BLaER1 (cell line): Measurements from ENCODE around the gene KIRREL3.

Experiments
- H3K27ac ChIP-seq: shearing (Covaris generic); formaldehyde crosslinking; 2 replicates; pipeline ENCODE4 v1.8.1; 2022
- H3K27me3 ChIP-seq: shearing (Covaris generic); formaldehyde crosslinking; 2 replicates; pipeline ENCODE4 v1.8.1; 2022
- H3K36me3 ChIP-seq: shearing (Covaris generic); formaldehyde crosslinking; 2 replicates; pipeline ENCODE4 v1.8.1; 2022
- H3K4me1 ChIP-seq: shearing (Covaris generic); formaldehyde crosslinking; 2 replicates; pipeline ENCODE4 v1.8.1; 2022
- H3K4me2 ChIP-seq: shearing (Covaris generic); formaldehyde crosslinking; 2 replicates; pipeline ENCODE4 v1.8.1; 2022
- H3K4me3 ChIP-seq: shearing (Covaris generic); formaldehyde crosslinking; 2 replicates; pipeline ENCODE4 v1.8.1; 2022
- H3K9ac ChIP-seq: shearing (Covaris generic); formaldehyde crosslinking; 2 replicates; pipeline ENCODE4 v1.8.1; 2022
- H3K9me3 ChIP-seq: shearing (Covaris generic); formaldehyde crosslinking; 2 replicates; pipeline ENCODE4 v1.8.1; 2022
- H4K20me1 ChIP-seq: shearing (Covaris generic); formaldehyde crosslinking; 2 replicates; pipeline ENCODE4 v1.8.1; 2022
- Cebpa-rat ChIP-seq: shearing (Covaris generic); IDR thresholded peaks from 2 replicates; pipeline ENCODE4 v1.8.1; 2022

KIRREL3 gene

DNA sequence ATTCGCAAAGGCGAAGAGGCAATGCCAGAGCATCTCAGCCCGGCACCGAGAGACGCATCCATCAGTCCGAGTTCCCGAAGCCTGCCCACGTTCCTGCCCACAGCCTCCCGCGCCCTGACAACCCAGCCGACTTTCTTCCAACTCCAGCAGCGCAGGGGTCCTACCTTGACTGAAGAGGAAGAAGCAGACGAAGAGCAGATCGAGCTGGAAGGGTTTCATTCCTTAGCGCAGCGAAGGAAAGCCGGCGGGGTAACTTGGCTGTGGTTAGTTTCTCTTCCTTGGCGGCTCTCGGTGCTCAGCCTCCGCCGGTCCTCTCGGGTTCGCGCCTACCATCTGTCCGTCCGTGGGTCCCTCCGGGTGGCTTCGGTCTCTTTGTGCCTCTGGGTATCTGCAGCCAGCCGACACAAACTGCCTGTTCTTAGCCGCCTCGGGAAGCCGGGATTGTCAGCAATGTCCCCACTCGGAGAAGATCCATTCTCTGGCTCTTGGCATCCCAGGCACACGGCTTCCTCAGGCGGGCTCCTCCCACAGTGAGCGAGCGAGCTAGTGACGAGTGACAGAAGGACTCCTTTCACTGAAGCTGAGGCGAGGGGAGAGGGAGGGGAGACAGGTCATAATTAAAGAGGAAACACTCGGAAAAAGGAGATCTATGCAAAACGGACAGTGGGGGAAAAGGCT lies at the start of gene KIRREL3:
KIRREL3 (minus strand) TSS at position 480 of the 678 bp plus-strand sequence.
- H3K36me3 ChIP-seq: no peaks in the 10 kb centered on the region
- H3K4me2 ChIP-seq: no peak within 1 kb of the TSS
- no peaks in the 10 kb centered on the region for H3K4me1 ChIP-seq
- no peaks in the 10 kb centered on the region for H4K20me1 ChIP-seq
- H3K9me3 ChIP-seq: no peaks in the 10 kb centered on the region
- peaks cover 68% of the 10 kb centered on the region for H3K27me3 ChIP-seq
- no peak within 1 kb of the TSS for H3K9ac ChIP-seq
- H3K27ac ChIP-seq: no peak within 1 kb of the TSS
- 0 out of 2 replicates have a peak within 1 kb of the TSS, but pooled peaks have one; percentile 3 for H3K4me3 ChIP-seq
- no peak for TF ChIP-seq Cebpa-rat

DNA sequence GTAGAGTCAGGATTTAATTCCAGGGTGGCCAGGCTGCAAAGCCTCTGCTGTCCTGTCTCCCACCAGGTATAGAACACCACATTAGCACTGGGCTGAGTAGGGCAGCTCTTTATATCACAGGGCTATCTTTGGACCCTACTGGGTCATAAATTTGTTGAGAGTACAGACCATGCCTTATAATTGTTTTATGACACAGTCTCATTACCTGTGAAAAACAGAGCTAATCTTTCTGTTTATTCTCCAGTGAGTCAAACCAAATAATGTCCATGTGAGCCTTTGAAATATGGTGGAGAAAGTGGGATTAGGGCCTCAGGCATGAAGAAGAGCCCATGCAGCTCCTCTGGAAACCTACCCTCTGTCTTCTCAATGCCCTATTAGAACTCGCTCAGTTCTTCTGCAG lies 49.6 kb upstream of the KIRREL3 start:
- Histone ChIP-seq H4K20me1 (no peaks in the 10 kb centered on the region), H3K27ac (no peak overlapping the region), H3K36me3 (no peaks in the 10 kb centered on the region), H3K9ac (no peak overlapping the region), H3K4me1 (no peaks in the 10 kb centered on the region), H3K27me3 (no peaks in the 10 kb centered on the region), H3K9me3 (no peaks in the 10 kb centered on the region), H3K4me3 (no peak overlapping the region), H3K4me2 (no peak overlapping the region)
- no peak for TF ChIP-seq Cebpa-rat

DNA sequence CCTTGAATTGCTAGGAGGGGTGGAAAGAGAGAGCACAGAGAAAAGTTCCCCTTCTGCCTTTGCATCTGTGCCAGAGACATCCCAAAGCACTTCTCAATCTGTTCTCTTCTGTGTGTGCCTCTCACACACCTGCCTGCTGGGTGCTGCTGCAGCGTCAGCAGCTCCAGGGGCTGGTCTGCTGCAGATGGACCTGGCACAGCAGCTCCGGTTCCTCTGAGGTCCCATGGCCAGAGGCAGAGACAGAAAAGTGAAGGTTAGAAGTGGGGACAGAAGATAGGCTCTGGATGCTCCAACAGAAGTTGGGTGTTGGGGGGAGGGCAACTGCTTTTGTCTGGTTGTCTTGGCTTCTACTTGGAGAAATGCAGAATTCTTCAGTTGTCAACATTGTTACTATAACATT lies 48.9 kb upstream of the KIRREL3 start:
- H3K4me3 ChIP-seq: no peak overlapping the region
- no peak overlapping the region for H3K4me2 ChIP-seq
- no peaks in the 10 kb centered on the region for H3K36me3 ChIP-seq
- no peaks in the 10 kb centered on the region for H4K20me1 ChIP-seq
- TF ChIP-seq Cebpa-rat: no peak
- H3K9ac ChIP-seq: no peak overlapping the region
- H3K4me1 ChIP-seq: no peaks in the 10 kb centered on the region
- no peaks in the 10 kb centered on the region for H3K9me3 ChIP-seq
- no peaks in the 10 kb centered on the region for H3K27me3 ChIP-seq
- H3K27ac ChIP-seq: no peak overlapping the region

DNA sequence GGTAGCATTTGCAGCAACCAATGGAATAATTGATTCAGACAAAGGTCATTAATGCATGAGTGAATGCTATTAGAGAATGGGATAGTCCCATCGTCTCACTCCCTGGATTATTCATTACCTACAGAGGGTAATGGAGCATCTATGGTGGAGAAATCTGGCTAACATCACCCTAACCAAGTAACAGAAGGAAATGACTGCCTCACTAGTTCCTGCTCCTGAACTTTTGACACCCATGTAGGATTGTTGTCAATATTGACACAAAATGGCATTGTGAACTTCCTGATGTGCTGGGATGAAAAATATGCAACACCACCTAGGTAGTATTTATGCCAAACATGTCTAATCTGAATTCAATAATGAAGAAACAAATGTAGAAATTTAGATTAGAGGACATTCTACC lies 44.0 kb upstream of the KIRREL3 start:
- no peak overlapping the region for H3K4me2 ChIP-seq
- TF ChIP-seq Cebpa-rat: no peak
- no peaks in the 10 kb centered on the region for H4K20me1 ChIP-seq
- H3K4me1 ChIP-seq: no peaks in the 10 kb centered on the region
- H3K27ac ChIP-seq: no peak overlapping the region
- H3K4me3 ChIP-seq: no peak overlapping the region
- no peak overlapping the region for H3K9ac ChIP-seq
- H3K36me3 ChIP-seq: no peaks in the 10 kb centered on the region
- H3K9me3 ChIP-seq: no peaks in the 10 kb centered on the region
- H3K27me3 ChIP-seq: no peaks in the 10 kb centered on the region

DNA sequence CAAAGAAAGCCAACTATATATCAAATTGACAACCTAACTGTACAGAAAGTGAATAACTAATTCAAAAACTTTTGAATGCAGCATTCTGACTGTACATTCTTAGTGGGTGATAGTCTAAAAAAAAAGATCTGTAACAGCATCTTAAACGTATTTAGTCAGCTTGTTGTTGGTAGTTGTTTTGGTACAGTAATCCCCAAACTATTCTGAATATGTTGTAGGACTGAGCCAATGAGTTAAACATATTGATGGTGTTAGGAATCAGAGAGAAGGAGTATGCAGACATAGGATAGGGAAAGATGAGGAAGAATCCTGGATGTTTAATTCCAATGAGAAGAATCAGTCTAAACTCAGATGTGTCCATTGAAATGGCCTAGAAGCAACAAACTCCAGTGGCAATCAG lies 41.9 kb upstream of the KIRREL3 start:
- Histone ChIP-seq H3K9ac (no peak overlapping the region), H3K4me2 (no peak overlapping the region), H4K20me1 (no peaks in the 10 kb centered on the region), H3K27ac (no peak overlapping the region), H3K27me3 (no peaks in the 10 kb centered on the region), H3K4me3 (no peak overlapping the region), H3K4me1 (no peaks in the 10 kb centered on the region), H3K36me3 (no peaks in the 10 kb centered on the region), H3K9me3 (no peaks in the 10 kb centered on the region)
- no peak for TF ChIP-seq Cebpa-rat

DNA sequence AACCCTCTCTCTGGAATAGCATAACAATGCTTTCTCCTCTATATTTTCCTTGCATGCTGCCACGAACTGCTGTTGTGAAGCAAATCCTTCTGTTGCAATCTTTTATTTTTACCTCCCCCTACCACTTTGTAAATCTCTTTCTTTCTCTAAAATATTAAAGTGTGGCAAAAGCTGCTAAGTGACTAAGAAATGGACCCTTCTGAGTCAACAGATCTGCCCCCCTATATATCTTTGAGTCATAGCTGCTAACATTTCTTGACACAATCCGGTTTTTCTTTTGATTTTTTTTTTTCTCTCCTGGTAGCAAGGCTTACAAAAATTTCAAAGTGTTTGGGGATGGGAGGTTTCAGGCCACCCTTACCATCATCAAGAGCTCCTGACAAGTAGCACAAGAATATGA lies 39.0 kb upstream of the KIRREL3 start:
- no peak overlapping the region for H3K4me3 ChIP-seq
- no peak overlapping the region for H3K4me2 ChIP-seq
- H3K4me1 ChIP-seq: no peaks in the 10 kb centered on the region
- no peaks in the 10 kb centered on the region for H3K9me3 ChIP-seq
- no peak for TF ChIP-seq Cebpa-rat
- H3K9ac ChIP-seq: no peak overlapping the region
- no peaks in the 10 kb centered on the region for H4K20me1 ChIP-seq
- no peak overlapping the region for H3K27ac ChIP-seq
- no peaks in the 10 kb centered on the region for H3K36me3 ChIP-seq
- H3K27me3 ChIP-seq: no peaks in the 10 kb centered on the region

DNA sequence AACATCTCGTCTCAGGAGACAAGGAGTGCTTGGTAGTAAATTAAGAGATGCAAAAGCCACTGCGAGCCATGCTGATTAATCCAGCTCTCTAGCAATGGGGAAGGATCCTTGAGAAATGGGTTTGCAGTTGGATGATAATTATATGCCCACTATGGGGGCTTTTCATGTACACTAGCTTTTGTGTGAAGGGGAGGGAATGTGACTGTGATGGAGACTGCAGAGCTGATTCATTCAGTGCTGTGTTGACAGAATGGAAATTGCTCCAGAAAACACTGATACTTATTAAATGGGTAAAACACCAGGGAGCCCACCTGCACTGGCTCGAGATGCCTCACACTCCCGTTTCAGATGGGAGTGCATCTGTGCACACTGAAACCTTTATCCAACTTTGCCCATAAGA lies 37.0 kb upstream of the KIRREL3 start:
- Histone ChIP-seq H3K27ac (no peak overlapping the region), H3K4me3 (no peak overlapping the region), H3K9me3 (peaks cover 7% of the 10 kb centered on the region), H3K36me3 (no peaks in the 10 kb centered on the region), H3K4me2 (no peak overlapping the region), H3K4me1 (no peaks in the 10 kb centered on the region), H4K20me1 (no peaks in the 10 kb centered on the region), H3K27me3 (no peaks in the 10 kb centered on the region), H3K9ac (no peak overlapping the region)
- no peak for TF ChIP-seq Cebpa-rat

DNA sequence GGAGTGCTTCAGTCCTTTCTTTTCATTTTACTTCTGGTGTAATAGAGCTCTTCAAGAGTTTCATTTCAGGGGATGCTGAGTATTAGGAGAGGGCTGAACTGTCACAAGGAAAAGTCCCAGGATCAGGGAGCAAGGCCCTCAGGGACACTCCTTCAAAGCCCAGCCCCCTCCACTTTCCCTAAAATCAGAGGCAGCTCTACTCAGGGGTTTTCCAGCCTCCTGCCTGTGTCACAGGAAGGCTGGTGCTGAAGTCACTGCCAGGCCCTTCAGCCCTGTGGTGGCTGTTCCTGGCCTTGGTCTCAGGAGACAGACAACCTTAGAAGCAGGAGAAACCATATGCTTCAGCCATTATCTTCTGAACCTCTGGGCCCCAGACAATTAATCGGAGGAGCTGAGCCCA lies 36.4 kb upstream of the KIRREL3 start:
- Histone ChIP-seq H3K9ac (no peak overlapping the region), H3K4me3 (no peak overlapping the region), H3K27ac (no peak overlapping the region), H4K20me1 (no peaks in the 10 kb centered on the region), H3K4me1 (no peaks in the 10 kb centered on the region), H3K4me2 (no peak overlapping the region), H3K9me3 (peaks cover 9% of the 10 kb centered on the region), H3K27me3 (no peaks in the 10 kb centered on the region), H3K36me3 (no peaks in the 10 kb centered on the region)
- TF ChIP-seq Cebpa-rat: no peak

DNA sequence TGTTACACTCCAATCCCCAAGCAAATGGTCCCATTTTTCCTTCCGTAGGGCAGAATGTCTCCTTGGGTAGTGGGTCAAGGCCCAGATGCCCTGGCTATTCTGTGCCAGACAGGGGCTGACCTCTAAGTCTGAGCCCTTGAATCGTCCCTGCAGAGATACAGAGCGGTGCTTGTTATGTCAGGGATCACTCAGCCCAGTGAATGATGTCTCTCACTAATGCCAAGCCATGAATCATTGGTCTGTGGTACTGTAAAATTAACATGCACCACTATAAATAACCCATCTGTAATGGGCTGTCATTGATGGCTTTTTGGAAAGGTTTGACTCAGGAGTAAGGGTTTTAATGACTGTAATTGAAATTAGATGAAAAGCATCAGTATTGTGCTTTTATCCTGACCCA lies 35.3 kb upstream of the KIRREL3 start:
- H3K4me3 ChIP-seq: no peak overlapping the region
- H3K36me3 ChIP-seq: no peaks in the 10 kb centered on the region
- no peak overlapping the region for H3K9ac ChIP-seq
- no peaks in the 10 kb centered on the region for H3K27me3 ChIP-seq
- no peaks in the 10 kb centered on the region for H4K20me1 ChIP-seq
- no peak for TF ChIP-seq Cebpa-rat
- H3K4me2 ChIP-seq: no peak overlapping the region
- peaks cover 9% of the 10 kb centered on the region for H3K9me3 ChIP-seq
- no peaks in the 10 kb centered on the region for H3K4me1 ChIP-seq
- H3K27ac ChIP-seq: no peak overlapping the region

DNA sequence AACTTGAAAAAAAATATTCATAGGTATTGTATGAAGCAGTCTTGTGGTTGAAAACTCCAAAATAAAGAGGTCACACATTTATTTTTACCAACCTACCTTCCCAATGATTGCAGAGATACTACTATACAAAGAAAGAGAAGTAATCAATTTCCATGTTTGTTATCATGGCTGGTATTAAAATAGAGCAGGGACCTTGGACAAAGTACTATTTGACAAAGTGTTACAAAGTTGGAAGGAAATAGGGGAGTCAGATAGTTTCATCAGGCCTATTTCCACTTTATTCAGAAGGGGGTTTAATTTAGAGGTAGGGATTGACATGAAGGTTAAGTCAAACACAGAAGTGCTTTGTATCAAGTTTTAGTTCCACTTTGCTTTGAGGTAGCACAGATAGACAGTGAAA lies 34.4 kb upstream of the KIRREL3 start:
- H3K9me3 ChIP-seq: peaks cover 9% of the 10 kb centered on the region
- H3K27me3 ChIP-seq: no peaks in the 10 kb centered on the region
- H4K20me1 ChIP-seq: no peaks in the 10 kb centered on the region
- H3K36me3 ChIP-seq: no peaks in the 10 kb centered on the region
- H3K4me1 ChIP-seq: no peaks in the 10 kb centered on the region
- H3K27ac ChIP-seq: no peak overlapping the region
- no peak overlapping the region for H3K9ac ChIP-seq
- no peak for TF ChIP-seq Cebpa-rat
- no peak overlapping the region for H3K4me3 ChIP-seq
- H3K4me2 ChIP-seq: no peak overlapping the region

DNA sequence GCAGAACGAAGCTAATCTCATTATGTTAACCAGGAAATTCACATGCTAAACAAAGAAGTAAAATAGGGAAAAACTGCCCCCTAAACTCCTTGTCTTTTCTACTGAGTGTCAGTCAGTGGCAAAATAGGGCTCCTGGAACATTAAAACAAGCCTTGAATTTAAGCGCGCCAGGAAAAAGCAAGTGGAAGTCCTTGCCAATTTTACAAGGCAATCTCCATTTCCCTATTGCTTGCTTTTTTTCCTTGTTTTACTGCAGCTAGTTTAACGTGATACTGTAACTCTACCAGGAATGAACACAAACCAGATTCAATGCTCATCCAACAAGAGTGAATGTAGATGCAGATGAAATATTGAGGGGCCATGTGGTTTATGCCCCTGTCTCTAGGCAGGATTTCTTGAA lies 28.1 kb upstream of the KIRREL3 start:
- H3K9ac ChIP-seq: no peak overlapping the region
- no peak overlapping the region for H3K4me3 ChIP-seq
- no peaks in the 10 kb centered on the region for H4K20me1 ChIP-seq
- no peaks in the 10 kb centered on the region for H3K27me3 ChIP-seq
- no peaks in the 10 kb centered on the region for H3K4me1 ChIP-seq
- H3K4me2 ChIP-seq: no peak overlapping the region
- no peak for TF ChIP-seq Cebpa-rat
- H3K36me3 ChIP-seq: no peaks in the 10 kb centered on the region
- H3K27ac ChIP-seq: no peak overlapping the region
- H3K9me3 ChIP-seq: peaks cover 9% of the 10 kb centered on the region
